Gastroesophageal sphincter (tissue), 4 donors: Measurements from ENCODE around the gene BCL2L12. TPM values are rescaled to one million over a fixed set of nuclear protein-coding genes. Genes with fewer than 3 reads are reported as not detected.
A peak's percentile ranks its signal among the peaks of the same experiment; 100 is the strongest.

Source experiments
- ATAC-seq: fragments of 150-250 bp; one replicate; pipeline ENCODE4 v1.9.1; 2016; ENCODE audit warnings: mild to moderate bottlenecking, moderate library complexity
- H3K27ac ChIP-seq, 4 donors: fragments of 200-600 bp; sonication (generic) in 3 of 4; 1 replicate in 3 of 4; 2 replicates in 1 of 4; pipeline ENCODE4 v1.5.1; 2016 to 2019
- H3K27me3 ChIP-seq: fragments of 200-600 bp; sonication (generic); one replicate; pipeline ENCODE4 v1.5.1; 2019
- H3K36me3 ChIP-seq, 2 donors: fragments of 200-600 bp; sonication (generic); one replicate each; pipeline ENCODE4 v1.5.1; 2019; ENCODE audit warnings: control low read depth in 1 of 2
- H3K4me1 ChIP-seq, 3 donors: fragments of 200-600 bp; sonication (generic); 1 replicate in 2 of 3; 2 replicates in 1 of 3; pipeline ENCODE4 v1.5.1; 2016 to 2019; ENCODE audit warnings: control low read depth in 2 of 3
- H3K4me3 ChIP-seq, 2 donors: fragments of 200-600 bp; sonication (generic); one replicate each; pipeline ENCODE4 v1.5.1; 2019; ENCODE audit warnings: mild to moderate bottlenecking in 1 of 2, moderate library complexity in 1 of 2
- H3K9me3 ChIP-seq, 3 donors: fragments of 200-600 bp; sonication (generic); one replicate each; pipeline ENCODE4 v1.5.1; 2017 to 2019; ENCODE audit warnings: control low read depth in 2 of 3
- EP300 ChIP-seq: sonication (generic); formaldehyde crosslinking; IDR thresholded peaks from one replicate; pipeline ENCODE4 v1.6.1; 2017; ENCODE audit warnings: antibody characterized with exemption, mild to moderate bottlenecking
- POLR2A ChIP-seq, 2 donors: fragments of 450-650 bp; IDR thresholded peaks; one replicate each; pipeline ENCODE4 v1.6.1; 2017; ENCODE audit warnings: antibody characterized with exemption in 2 of 2, mild to moderate bottlenecking in 2 of 2, moderate library complexity in 1 of 2
- POLR2AphosphoS5 ChIP-seq: sonication (generic); formaldehyde crosslinking; IDR thresholded peaks from one replicate; pipeline ENCODE4 v1.6.1; 2017; ENCODE audit warnings: antibody characterized with exemption
- WGBS, 2 donors: methylation state at CpG; one replicate each; pipeline ENCODE4 v1.1.5; 2018; ENCODE audit warnings: low coverage in 1 of 2; 5-methylcytosine and 5-hydroxymethylcytosine counted together
- total RNA-seq, 4 donors: library from RNA; depleted of rRNA; stranded (reverse); fragments of >200 nt; gene quantifications; one replicate each; pipeline ENCODE4 v1.1.0, GENCODE V29; 2016
- TF ChIP-seq, protein P1 (sequence below), 4 experiments: fragments of 200-600 bp in 2 of 4; fragments of 450-650 bp in 2 of 4; sonication (generic) in 1 of 4; IDR thresholded peaks; one replicate each; pipeline ENCODE4 v1.5.1; 2017 to 2019; ENCODE audit warnings: antibody characterized with exemption in 4 of 4, mild to moderate bottlenecking in 2 of 4, moderate library complexity in 2 of 4

Gene BCL2L12
- total RNA-seq, 4 donors from 2014 or later: 3.3 to 7.9 (median 6.4) TPM

DNA sequence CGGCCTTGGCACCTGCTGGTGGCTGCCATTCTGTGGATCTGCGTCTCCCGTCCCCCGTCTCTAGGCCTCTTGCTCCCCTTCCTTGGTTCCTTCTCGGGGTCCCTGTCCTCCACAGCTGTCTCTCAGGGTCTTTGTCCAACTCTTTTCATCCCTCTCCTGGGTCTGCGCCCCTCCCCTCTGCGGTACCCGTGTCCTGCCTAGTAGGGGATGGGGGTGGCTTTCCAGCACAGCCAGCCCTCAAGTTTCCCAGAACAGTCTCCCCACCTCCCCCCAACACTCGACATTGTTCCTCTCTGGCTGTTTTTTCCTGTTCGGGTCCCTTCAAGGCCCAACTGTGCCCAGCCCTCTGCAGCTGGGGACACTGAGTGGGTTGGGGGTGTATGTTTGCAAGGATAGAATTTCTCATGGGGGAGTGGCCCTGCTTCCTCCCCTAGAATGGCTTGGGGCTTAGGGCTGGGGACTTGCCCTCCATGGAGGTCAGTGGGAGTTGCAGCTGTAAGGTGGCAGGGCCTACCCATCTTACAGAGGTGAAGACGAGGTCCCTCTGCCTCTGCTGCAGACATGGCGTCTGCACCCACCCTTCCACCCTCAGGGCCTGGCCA is 22.9 kb downstream of the BCL2L12 start:
- no peak for ATAC-seq

DNA sequence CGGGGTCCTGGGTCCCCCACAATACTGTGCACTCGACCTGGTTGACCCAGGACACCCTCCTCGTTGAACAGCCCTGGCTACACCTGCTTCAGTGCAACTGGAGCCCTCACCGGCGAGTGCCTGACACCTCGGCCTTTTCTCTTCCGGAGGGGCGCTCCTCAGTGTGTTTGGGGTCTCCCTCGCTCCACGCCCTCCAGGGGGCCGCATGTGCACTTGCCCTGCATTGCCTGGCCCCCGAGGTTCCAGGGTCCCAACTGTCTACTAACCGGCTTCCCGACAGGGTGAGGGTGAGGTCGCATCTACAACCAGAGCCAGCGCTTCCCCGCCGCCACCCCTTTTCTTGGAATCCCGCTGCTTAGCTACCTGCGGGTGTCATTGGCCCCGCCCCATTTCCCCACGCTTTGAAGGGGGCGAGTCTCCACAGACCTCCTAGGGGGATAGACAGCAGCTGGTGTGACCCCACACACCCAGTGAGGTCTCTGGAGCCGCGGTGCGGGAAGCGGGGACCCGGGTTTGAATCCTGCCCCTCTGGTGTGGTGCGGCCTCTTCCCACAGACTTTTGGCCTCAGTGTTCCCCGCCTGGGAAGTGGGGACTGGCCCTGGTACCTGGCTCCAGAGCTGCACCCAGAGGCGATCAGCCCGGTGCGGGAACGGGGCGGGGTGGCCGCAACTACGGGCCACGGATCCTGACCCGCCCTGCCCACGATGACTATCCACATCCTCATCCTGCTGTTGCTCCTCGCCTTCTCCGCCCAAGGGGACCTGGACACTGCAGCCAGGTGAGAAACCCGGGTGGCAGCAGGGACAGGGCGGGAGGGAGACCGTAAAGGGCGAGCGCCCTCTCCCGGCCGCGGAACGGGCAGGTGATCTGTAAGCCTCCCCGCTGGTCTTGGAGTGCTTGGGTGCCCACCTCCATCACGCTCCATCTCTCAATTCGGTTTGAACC is 23.7 kb downstream of the BCL2L12 start, which contains the start of gene ADM5:
ADM5 (plus strand) TSS at position 462 of the 946 bp plus-strand sequence; CDS start at position 706, 244 bp downstream.
- TF ChIP-seq, protein P1, sequence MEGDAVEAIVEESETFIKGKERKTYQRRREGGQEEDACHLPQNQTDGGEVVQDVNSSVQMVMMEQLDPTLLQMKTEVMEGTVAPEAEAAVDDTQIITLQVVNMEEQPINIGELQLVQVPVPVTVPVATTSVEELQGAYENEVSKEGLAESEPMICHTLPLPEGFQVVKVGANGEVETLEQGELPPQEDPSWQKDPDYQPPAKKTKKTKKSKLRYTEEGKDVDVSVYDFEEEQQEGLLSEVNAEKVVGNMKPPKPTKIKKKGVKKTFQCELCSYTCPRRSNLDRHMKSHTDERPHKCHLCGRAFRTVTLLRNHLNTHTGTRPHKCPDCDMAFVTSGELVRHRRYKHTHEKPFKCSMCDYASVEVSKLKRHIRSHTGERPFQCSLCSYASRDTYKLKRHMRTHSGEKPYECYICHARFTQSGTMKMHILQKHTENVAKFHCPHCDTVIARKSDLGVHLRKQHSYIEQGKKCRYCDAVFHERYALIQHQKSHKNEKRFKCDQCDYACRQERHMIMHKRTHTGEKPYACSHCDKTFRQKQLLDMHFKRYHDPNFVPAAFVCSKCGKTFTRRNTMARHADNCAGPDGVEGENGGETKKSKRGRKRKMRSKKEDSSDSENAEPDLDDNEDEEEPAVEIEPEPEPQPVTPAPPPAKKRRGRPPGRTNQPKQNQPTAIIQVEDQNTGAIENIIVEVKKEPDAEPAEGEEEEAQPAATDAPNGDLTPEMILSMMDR (IDR thresholded peaks at IDR 0.05): peak in 3 of 4 experiments; percentile 36 to 57 (median 42)
- no peak for TF ChIP-seq POLR2A (IDR thresholded peaks at IDR 0.05)
- TF ChIP-seq EP300: no peak
- no peak for TF ChIP-seq POLR2AphosphoS5
- peaks cover 0 to 37% (median 24%) of the 10 kb centered on the region in 3 donors for H3K4me1 ChIP-seq
- peaks cover 0 to 43% of the 10 kb centered on the region in 2 donors for H3K36me3 ChIP-seq
- H3K27me3 ChIP-seq: peaks cover 37% of the 10 kb centered on the region
- H3K9me3 ChIP-seq: no peaks in the 10 kb centered on the region
- WGBS, 2 donors: 28% methylated on average over 5 of the region's 54 CpGs; no CpG with 5 or more reads in 1 of the 2 donors
- peak; percentile 35 for ATAC-seq
- peak within 1 kb of the TSS in 3 of 4 donors; percentile 62 to 72 (median 71) for H3K27ac ChIP-seq
- H3K4me3 ChIP-seq: peak within 1 kb of the TSS; percentile 25 to 52

More for the DNA sequence above, 22.9 kb downstream of the BCL2L12 start:
- TF ChIP-seq POLR2A (IDR thresholded peaks at IDR 0.05) (no peak), EP300 (no peak), POLR2AphosphoS5 (no peak)
- TF ChIP-seq, protein P1 (IDR thresholded peaks at IDR 0.05): no peak
- Histone ChIP-seq H3K27me3 (peaks cover 37% of the 10 kb centered on the region), H3K4me1 (peaks cover 0 to 37% (median 24%) of the 10 kb centered on the region in 3 donors), H3K36me3 (peaks cover 0 to 51% of the 10 kb centered on the region in 2 donors), H3K4me3 (peak overlapping the region in 1 of 2 donors; percentile 52), H3K27ac (peak overlapping the region in 3 of 4 donors; percentile 62 to 72 (median 71)), H3K9me3 (no peaks in the 10 kb centered on the region)
- 78 to 80% methylated on average over 1 to 9 of the region's 12 CpGs for WGBS, 2 donors

DNA sequence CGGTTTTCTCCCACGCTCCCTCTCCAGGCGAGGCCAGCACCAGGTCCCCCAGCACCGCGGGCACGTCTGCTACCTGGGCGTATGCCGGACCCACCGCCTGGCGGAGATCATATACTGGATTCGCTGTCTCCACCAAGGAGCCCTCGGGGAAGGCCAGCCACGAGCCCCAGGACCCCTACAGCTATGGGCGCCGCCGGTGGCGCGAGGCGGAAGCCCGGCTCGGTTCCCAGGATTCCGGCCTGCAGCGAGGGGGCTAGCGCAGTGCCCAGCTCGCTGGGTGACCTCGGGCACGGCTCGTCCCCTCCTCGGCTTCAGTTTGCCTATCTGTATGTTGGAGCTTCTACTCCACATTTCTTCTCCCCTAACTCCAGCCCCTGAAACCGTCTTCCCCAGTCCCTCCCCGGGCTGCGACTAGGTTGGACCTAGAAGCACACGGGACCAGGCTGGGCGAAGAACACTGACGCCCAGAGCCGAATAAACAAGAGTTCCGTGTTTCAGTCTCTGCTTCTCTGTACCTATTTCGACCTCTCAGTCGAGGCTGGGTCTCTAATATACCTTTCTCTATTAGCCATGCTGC is 24.4 kb downstream of the BCL2L12 start:
- TF ChIP-seq, protein P1 (IDR thresholded peaks at IDR 0.05): peak in 1 of 4 experiments; percentile 13
- TF ChIP-seq POLR2A (IDR thresholded peaks at IDR 0.05): no peak
- ATAC-seq: peak; percentile 13
- Histone ChIP-seq H3K36me3 (peaks cover 0 to 36% of the 10 kb centered on the region in 2 donors), H3K9me3 (no peaks in the 10 kb centered on the region), H3K27ac (peak overlapping the region in 3 of 4 donors; percentile 46 to 72 (median 71)), H3K27me3 (peaks cover 37% of the 10 kb centered on the region), H3K4me3 (peak overlapping the region; percentile 25 to 52), H3K4me1 (peaks cover 0 to 37% (median 24%) of the 10 kb centered on the region in 3 donors)
- 10% methylated on average over 15 of the region's 39 CpGs; no CpG with 5 or more reads in 1 of the 2 donors for WGBS, 2 donors

DNA sequence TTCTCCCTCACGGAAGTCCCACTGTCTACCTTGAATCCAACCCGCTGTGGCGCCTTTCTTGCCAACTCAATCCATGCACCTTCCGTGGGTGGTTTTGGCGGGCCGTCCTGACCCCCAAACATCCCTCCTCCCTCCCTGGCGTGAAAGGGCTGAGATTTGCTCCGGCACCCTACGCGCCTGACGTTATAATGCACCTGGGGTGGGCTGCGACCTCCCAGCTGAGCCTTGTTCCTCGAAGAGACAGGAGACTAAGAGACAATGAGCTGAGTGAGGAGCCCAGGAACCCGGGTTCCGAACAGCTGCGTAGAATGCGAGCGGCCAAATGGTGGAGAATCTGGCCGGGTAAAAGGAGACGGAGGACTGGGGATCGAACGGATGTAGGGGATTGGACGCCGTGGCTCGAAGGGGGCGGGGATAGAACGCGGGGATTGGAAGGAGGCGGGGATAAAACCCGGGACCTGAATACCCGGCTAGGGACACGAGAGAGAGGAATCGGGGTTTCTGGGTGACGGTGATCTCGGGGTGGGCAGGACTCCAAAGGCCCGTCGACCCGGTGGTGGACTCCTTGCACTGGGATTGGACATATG is 25.0 kb downstream of the BCL2L12 start, which contains the start of gene CPT1C:
CPT1C (plus strand) TSS at position 461 of the 587 bp plus-strand sequence. CDS start 1,137 bp downstream, outside the sequence.
- WGBS, 2 donors: 1 to 2% methylated on average over 16 to 28 of the region's 38 CpGs
- TF ChIP-seq, protein P1 (IDR thresholded peaks at IDR 0.05): no peak
- TF ChIP-seq POLR2AphosphoS5: no peak
- TF ChIP-seq POLR2A (IDR thresholded peaks at IDR 0.05): peak in 1 of 2 donors; percentile 21
- Histone ChIP-seq H3K27me3 (peaks cover 37% of the 10 kb centered on the region), H3K4me3 (peak within 1 kb of the TSS; percentile 25 to 52), H3K4me1 (peaks cover 0 to 37% (median 24%) of the 10 kb centered on the region in 3 donors), H3K9me3 (no peaks in the 10 kb centered on the region), H3K27ac (peak within 1 kb of the TSS in 3 of 4 donors; percentile 46 to 72 (median 71)), H3K36me3 (peaks cover 0 to 30% of the 10 kb centered on the region in 2 donors)
- peak; percentile 88 for ATAC-seq
